Neural crest cell (in vitro differentiated cells): ENCODE results near the gene ME3. TPM values are rescaled to one million over a fixed set of nuclear protein-coding genes. Genes with fewer than 3 reads are reported as not detected.

Experiments
- total RNA-seq: library from RNA; stranded (reverse); gene quantifications from 2 replicates; pipeline ENCODE4 v1.2.1, GENCODE V29; 2021

Gene ME3
- total RNA-seq, 1 donor from 2014 or later = 18.9 TPM

Other genes with a start within 250 kb of the ME3 start
- 27.5 and 27.6 TPM in 2 replicates for gene PRSS23, start 127.9 kb upstream of the ME3 start, total RNA-seq